Calu3 (cell line): ENCODE measurements around the gene SCN2B. TPM values are rescaled to one million over a fixed set of nuclear protein-coding genes. Genes with fewer than 3 reads are reported as not detected.
"Not testable (repeated sequence)": the region's sequence is repeated elsewhere in the genome, so short reads cannot be mapped to it uniquely, and the experiment has no call there.

Source experiments
- BruUV-seq: library from RNA; stranded (reverse); fragments of 400-500 nt; replicated peaks from 2 replicates; lab custom pipeline; 2021; lab: Mats Ljungman, UMichigan
- CTCF ChIA-PET: fragments of 300-600 bp; sonication (Branson Sonifier 250); formaldehyde crosslinking; loops from one replicate; lab custom pipeline; 2022; ENCODE audit warnings: antibody characterized with exemption; lab: Charles Lee
- DNase-seq: peaks from one replicate; pipeline ENCODE4 v3.0.0; 2022
- H3K27ac Mint-ChIP-seq: one replicate; pipeline ENCODE4 v1.8.0; 2022; ENCODE audit warnings: mixed read lengths; ENCODE audit not compliant: unreplicated experiment
- H3K27me3 Mint-ChIP-seq: one replicate; pipeline ENCODE4 v1.8.0; 2022; ENCODE audit warnings: mixed read lengths; ENCODE audit not compliant: unreplicated experiment
- H3K36me3 Mint-ChIP-seq: one replicate; pipeline ENCODE4 v1.8.0; 2022; ENCODE audit warnings: mild to moderate bottlenecking, moderate library complexity, mixed read lengths; ENCODE audit not compliant: insufficient read depth, unreplicated experiment
- H3K4me1 Mint-ChIP-seq: one replicate; pipeline ENCODE4 v1.8.0; 2022; ENCODE audit warnings: mild to moderate bottlenecking, low read depth, mixed read lengths; ENCODE audit not compliant: unreplicated experiment
- H3K4me3 Mint-ChIP-seq: one replicate; pipeline ENCODE4 v1.8.0; 2022; ENCODE audit warnings: mild to moderate bottlenecking, low read depth, moderate library complexity, mixed read lengths; ENCODE audit not compliant: unreplicated experiment
- H3K9me3 Mint-ChIP-seq: one replicate; pipeline ENCODE4 v1.8.0; 2022; ENCODE audit warnings: low read depth, mixed read lengths; ENCODE audit not compliant: unreplicated experiment
- CTCF ChIP-seq: fragments of 200-600 bp; IDR thresholded peaks from one replicate; pipeline ENCODE4 v1.8.0; 2022; ENCODE audit warnings: antibody characterized with exemption; ENCODE audit not compliant: unreplicated experiment
- intact Hi-C: fragments of 100-400 bp; cut with micrococcal nuclease; formaldehyde crosslinking; loops from one replicate; pipeline ENCODE4 v1.10.0; 2022; ENCODE audit not compliant: unreplicated experiment
- total RNA-seq: library from RNA; stranded (reverse); gene quantifications from 2 replicates; pipeline ENCODE4 v1.2.3, GENCODE V29; 2022

Gene SCN2B
- total RNA-seq, 1 experiment from 2014 or later, result not detected

- H3K4me1 Mint-ChIP-seq, result peaks cover 15% of the 10 kb centered on the region
- H3K27me3 Mint-ChIP-seq, result no peaks in the 10 kb centered on the region
- intact Hi-C loops, result loop anchor here (1.0 to 5.0 kb wide), 2 partner anchors 93 to 154 kb away; no protein-coding TSS in a partner anchor
- H3K27ac Mint-ChIP-seq, result no peak overlapping the region
- H3K36me3 Mint-ChIP-seq, result peaks cover 7% of the 10 kb centered on the region
- H3K9me3 Mint-ChIP-seq, result no peaks in the 10 kb centered on the region
- peak; percentile 79 for DNase-seq
- peak; percentile 78 for TF ChIP-seq CTCF
- no TSS peak for BruUV-seq
- H3K4me3 Mint-ChIP-seq, result no peak overlapping the region
- CTCF ChIA-PET, result interaction anchor here (0.7 to 1.4 kb wide), 15 partner anchors 18 to 156 kb away, joined by 3 to 20 read pairs (median 5); partner anchors contain the start of genes MPZL2 and MPZL3
These were observed 21.9 kb upstream of the SCN2B start for GRCh38 chr11:118198370-118198769.

- TF ChIP-seq CTCF, result no peak
- Mint-ChIP-seq H3K4me3 (no peak overlapping the region), H3K4me1 (peaks cover 15% of the 10 kb centered on the region), H3K9me3 (no peaks in the 10 kb centered on the region), H3K27ac (peak overlapping the region; percentile 54), H3K27me3 (peaks cover under 1% of the 10 kb centered on the region), H3K36me3 (peaks cover 7% of the 10 kb centered on the region)
- CTCF ChIA-PET, result interaction anchor here (1.0 to 1.2 kb wide), 2 partner anchors 96 to 101 kb away, joined by 3 to 4 read pairs; no protein-coding TSS in a partner anchor
- intact Hi-C loops, result loop anchor here (2.0 to 5.0 kb wide), 2 partner anchors 46 to 157 kb away; no protein-coding TSS in a partner anchor
- peak; percentile 81 for DNase-seq
- BruUV-seq, result no TSS peak
These were observed 18.6 kb upstream of the SCN2B start for GRCh38 chr11:118194835-118195627.

- no peak overlapping the region for H3K4me3 Mint-ChIP-seq
- peaks cover 11% of the 10 kb centered on the region for H3K27me3 Mint-ChIP-seq
- no TSS peak for BruUV-seq
- DNase-seq, result no peak
- peaks cover 15% of the 10 kb centered on the region for H3K4me1 Mint-ChIP-seq
- H3K9me3 Mint-ChIP-seq, result no peaks in the 10 kb centered on the region
- intact Hi-C loops, result loop anchor here (2.0 kb wide), 1 partner anchor 47 kb away; no protein-coding TSS in a partner anchor
- H3K36me3 Mint-ChIP-seq, result peaks cover 7% of the 10 kb centered on the region
- H3K27ac Mint-ChIP-seq, result no peak overlapping the region
- CTCF ChIA-PET, result no interaction called here
- no peak for TF ChIP-seq CTCF
These were observed 17.6 kb upstream of the SCN2B start for GRCh38 chr11:118193910-118194566.

- H3K27ac Mint-ChIP-seq, CTCF ChIA-PET, BruUV-seq, H3K36me3 Mint-ChIP-seq, DNase-seq, H3K4me3 Mint-ChIP-seq, intact Hi-C loops, H3K9me3 Mint-ChIP-seq: not testable (repeated sequence)
- H3K4me1 Mint-ChIP-seq, result peaks cover 15% of the 10 kb centered on the region
- peaks cover 13% of the 10 kb centered on the region for H3K27me3 Mint-ChIP-seq
These were observed 16.4 kb upstream of the SCN2B start for GRCh38 chr11:118192817-118193216.

- Mint-ChIP-seq H3K27me3 (peaks cover 26% of the 10 kb centered on the region), H3K4me1 (peaks cover 15% of the 10 kb centered on the region)
- H3K36me3 Mint-ChIP-seq, H3K4me3 Mint-ChIP-seq, H3K9me3 Mint-ChIP-seq, DNase-seq, intact Hi-C loops, CTCF ChIA-PET, BruUV-seq, H3K27ac Mint-ChIP-seq: not testable (repeated sequence)
These were observed 14.6 kb upstream of the SCN2B start for GRCh38 chr11:118190942-118191506.
